NB4 (cell line): ENCODE data around the gene TRIP12.

Experiments
- POLR2A ChIP-seq: IDR thresholded peaks from 2 replicates; pipeline ENCODE4 v1.6.1; 2011; ENCODE audit warnings: mild to moderate bottlenecking; ENCODE audit not compliant: insufficient read length; ENCODE audit errors: extremely low read depth
- TF ChIP-seq, protein P1 (sequence below): IDR thresholded peaks from one replicate; pipeline ENCODE4 v1.5.1; 2012; ENCODE audit warnings: low read depth, low read length
- TF ChIP-seq, protein P2 (sequence below): IDR thresholded peaks from 2 replicates; pipeline ENCODE4 v1.6.1; 2011; ENCODE audit warnings: low read depth, low read length

DNA sequence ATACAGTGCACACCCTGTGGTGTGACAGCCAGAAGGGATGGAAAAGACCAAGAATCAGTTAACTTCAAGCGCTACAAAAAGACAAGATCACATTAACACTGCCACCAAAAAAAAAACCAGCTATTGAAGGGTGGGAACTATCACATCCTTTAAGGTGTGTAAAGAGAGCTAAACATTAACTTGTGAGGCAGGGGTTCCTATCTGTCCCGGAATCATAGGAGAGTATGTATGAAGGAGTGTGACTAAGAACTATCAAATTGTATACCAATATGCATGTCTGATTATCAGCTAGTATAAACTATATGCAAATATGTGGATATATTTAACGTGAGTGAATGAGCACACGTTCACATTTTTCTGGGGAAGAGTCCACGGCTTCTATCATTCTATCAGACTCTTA, 119.0 kb downstream of the TRIP12 start:
- TF ChIP-seq, protein P1, sequence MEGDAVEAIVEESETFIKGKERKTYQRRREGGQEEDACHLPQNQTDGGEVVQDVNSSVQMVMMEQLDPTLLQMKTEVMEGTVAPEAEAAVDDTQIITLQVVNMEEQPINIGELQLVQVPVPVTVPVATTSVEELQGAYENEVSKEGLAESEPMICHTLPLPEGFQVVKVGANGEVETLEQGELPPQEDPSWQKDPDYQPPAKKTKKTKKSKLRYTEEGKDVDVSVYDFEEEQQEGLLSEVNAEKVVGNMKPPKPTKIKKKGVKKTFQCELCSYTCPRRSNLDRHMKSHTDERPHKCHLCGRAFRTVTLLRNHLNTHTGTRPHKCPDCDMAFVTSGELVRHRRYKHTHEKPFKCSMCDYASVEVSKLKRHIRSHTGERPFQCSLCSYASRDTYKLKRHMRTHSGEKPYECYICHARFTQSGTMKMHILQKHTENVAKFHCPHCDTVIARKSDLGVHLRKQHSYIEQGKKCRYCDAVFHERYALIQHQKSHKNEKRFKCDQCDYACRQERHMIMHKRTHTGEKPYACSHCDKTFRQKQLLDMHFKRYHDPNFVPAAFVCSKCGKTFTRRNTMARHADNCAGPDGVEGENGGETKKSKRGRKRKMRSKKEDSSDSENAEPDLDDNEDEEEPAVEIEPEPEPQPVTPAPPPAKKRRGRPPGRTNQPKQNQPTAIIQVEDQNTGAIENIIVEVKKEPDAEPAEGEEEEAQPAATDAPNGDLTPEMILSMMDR, result no peak
- TF ChIP-seq, protein P2, sequence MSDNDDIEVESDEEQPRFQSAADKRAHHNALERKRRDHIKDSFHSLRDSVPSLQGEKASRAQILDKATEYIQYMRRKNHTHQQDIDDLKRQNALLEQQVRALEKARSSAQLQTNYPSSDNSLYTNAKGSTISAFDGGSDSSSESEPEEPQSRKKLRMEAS, result no peak
- no peak for TF ChIP-seq POLR2A
